ENCODE results near the gene GNB1L. TPM values are rescaled to one million over a fixed set of nuclear protein-coding genes. Genes with fewer than 3 reads are reported as not detected.

Gene GNB1L
- total and polyA plus RNA-seq, 2 donors (not counting 1 experiment from before 2014, with no cell fraction given): 6.6 to 12.1 TPM

DNA sequence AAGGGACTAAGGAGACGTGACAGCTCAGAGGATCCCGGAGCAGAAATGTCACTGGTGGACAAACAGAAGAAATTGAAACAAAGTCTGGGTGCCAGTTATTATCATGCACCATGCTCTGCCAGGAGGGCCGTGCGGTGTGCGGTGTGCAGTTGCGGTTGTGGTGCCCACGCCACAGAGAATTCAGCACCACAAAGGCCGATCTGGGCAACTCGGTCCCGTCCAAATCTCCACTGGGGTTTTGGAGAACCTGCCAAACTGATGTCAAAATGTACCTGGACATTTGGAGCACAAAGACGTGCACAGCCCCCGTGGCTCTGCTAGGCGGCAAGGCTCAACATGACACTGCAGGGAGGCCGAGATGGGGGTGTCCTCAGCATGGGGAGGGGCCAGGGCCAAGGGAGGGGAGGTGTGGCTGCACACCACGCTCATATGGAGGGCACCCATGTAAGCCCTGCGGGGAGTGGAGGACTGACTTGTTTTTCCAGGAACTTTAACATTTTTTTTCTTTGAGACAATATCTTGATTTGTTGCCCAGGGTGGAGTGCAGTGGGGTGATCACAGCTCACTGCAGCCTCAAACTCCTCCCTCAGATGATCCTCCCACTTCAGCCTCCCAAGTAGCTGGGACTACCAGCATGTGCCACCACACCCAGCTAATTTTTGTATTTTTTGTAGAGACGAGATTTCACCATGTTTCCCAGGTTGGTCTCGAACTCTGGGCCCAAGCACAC is 39.4 kb downstream of the GNB1L start:
- Mint-ChIP-seq H3K4me1 (no peaks in the 10 kb centered on the region), H3K9me3 (ENCODE audit: insufficient read depth) (no peaks in the 10 kb centered on the region), H3K27ac (no peak overlapping the region), H3K27me3 (no peaks in the 10 kb centered on the region), H3K4me3 (no peak overlapping the region)
- no peaks in the 10 kb centered on the region for H3K4me1 ChIP-seq (ENCODE audit: control insufficient read depth in 2 of 2, insufficient read depth in 2 of 2, low read length in 2 of 2)
- H3K9ac ChIP-seq (ENCODE audit: low read length): no peak overlapping the region
- no peak for ATAC-seq (ENCODE audit: low read depth)
- no peak overlapping the region for H3K4me2 ChIP-seq (replicated peaks; ENCODE audit: low read depth, low read length, poor library complexity, severe bottlenecking)
- no peaks in the 10 kb centered on the region for H3K79me2 ChIP-seq (ENCODE audit: control insufficient read depth, insufficient read depth, low read length)
- CTCF ChIA-PET: no interaction called here
- H3K4me3 ChIP-seq (ENCODE audit: control extremely low read depth in 1 of 5, extremely low read depth in 1 of 5, insufficient read depth in 1 of 5, low read depth in 2 of 5, low read length in 4 of 5): no peak overlapping the region
- no peak overlapping the region for H3K27ac ChIP-seq (ENCODE audit: low read length in 2 of 2)
- no peak overlapping the region for H2AFZ ChIP-seq (ENCODE audit: insufficient read depth, low read depth, low read length, poor library complexity, severe bottlenecking)
- DNase-seq: no peak
- intact Hi-C loops (cut with micrococcal nuclease): no loop called here
- no peaks in the 10 kb centered on the region for H3K9me3 ChIP-seq (ENCODE audit: control extremely low read depth in 1 of 3, control insufficient read depth in 2 of 3, insufficient read depth in 1 of 3, low read length in 2 of 3)
- TF ChIP-seq, protein P1, sequence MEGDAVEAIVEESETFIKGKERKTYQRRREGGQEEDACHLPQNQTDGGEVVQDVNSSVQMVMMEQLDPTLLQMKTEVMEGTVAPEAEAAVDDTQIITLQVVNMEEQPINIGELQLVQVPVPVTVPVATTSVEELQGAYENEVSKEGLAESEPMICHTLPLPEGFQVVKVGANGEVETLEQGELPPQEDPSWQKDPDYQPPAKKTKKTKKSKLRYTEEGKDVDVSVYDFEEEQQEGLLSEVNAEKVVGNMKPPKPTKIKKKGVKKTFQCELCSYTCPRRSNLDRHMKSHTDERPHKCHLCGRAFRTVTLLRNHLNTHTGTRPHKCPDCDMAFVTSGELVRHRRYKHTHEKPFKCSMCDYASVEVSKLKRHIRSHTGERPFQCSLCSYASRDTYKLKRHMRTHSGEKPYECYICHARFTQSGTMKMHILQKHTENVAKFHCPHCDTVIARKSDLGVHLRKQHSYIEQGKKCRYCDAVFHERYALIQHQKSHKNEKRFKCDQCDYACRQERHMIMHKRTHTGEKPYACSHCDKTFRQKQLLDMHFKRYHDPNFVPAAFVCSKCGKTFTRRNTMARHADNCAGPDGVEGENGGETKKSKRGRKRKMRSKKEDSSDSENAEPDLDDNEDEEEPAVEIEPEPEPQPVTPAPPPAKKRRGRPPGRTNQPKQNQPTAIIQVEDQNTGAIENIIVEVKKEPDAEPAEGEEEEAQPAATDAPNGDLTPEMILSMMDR (IDR thresholded peaks at IDR 0.05): no peak
- no peak for TF ChIP-seq EZH2 (IDR thresholded peaks at IDR 0.05; ENCODE audit: borderline replicate concordance, insufficient read depth, low read depth, low read length, poor library complexity, severe bottlenecking)
- whole genome bisulfite sequencing (ENCODE audit: insufficient coverage): 94% methylated on average over 18 of the region's 18 CpGs
- peaks cover 0 to 6% of the 10 kb centered on the region in 2 experiments for H3K36me3 ChIP-seq (replicated peaks in 1 of 2; ENCODE audit: control extremely low read depth in 1 of 2, control insufficient read depth in 1 of 2, extremely low read depth in 1 of 2, insufficient read depth in 2 of 2, low read length in 1 of 2)
- H4K20me1 ChIP-seq (ENCODE audit: control insufficient read depth, insufficient read depth, low read length, poor library complexity, severe bottlenecking): no peaks in the 10 kb centered on the region
- POLR2A ChIA-PET: no interaction called here
- H3K27me3 ChIP-seq (replicated peaks in 1 of 4; ENCODE audit: control extremely low read depth in 1 of 4, control insufficient read depth in 3 of 4, insufficient read depth in 4 of 4, low read length in 3 of 4): no peaks in the 10 kb centered on the region

- Mint-ChIP-seq H3K27ac (no peak overlapping the region), H3K27me3 (no peaks in the 10 kb centered on the region), H3K4me3 (no peak overlapping the region), H3K4me1 (no peaks in the 10 kb centered on the region), H3K9me3 (ENCODE audit: insufficient read depth) (no peaks in the 10 kb centered on the region)
- no peaks in the 10 kb centered on the region for H3K9me3 ChIP-seq (ENCODE audit: control extremely low read depth in 1 of 3, control insufficient read depth in 2 of 3, insufficient read depth in 1 of 3, low read length in 2 of 3)
- CTCF ChIA-PET: no interaction called here
- no peaks in the 10 kb centered on the region for H3K79me2 ChIP-seq (ENCODE audit: control insufficient read depth, insufficient read depth, low read length)
- H3K4me2 ChIP-seq (replicated peaks; ENCODE audit: low read depth, low read length, poor library complexity, severe bottlenecking): no peak overlapping the region
- no peaks in the 10 kb centered on the region for H3K4me1 ChIP-seq (ENCODE audit: control insufficient read depth in 2 of 2, insufficient read depth in 2 of 2, low read length in 2 of 2)
- H3K27me3 ChIP-seq (replicated peaks in 1 of 4; ENCODE audit: control extremely low read depth in 1 of 4, control insufficient read depth in 3 of 4, insufficient read depth in 4 of 4, low read length in 3 of 4): no peaks in the 10 kb centered on the region
- POLR2A ChIA-PET: no interaction called here
- DNase-seq (no peak), ATAC-seq (ENCODE audit: low read depth) (no peak)
- H3K27ac ChIP-seq (ENCODE audit: low read length in 2 of 2): no peak overlapping the region
- H3K9ac ChIP-seq (ENCODE audit: low read length): no peak overlapping the region
- H4K20me1 ChIP-seq (ENCODE audit: control insufficient read depth, insufficient read depth, low read length, poor library complexity, severe bottlenecking): no peaks in the 10 kb centered on the region
- 100% methylated on average over 1 of the region's 5 CpGs for WGBS (ENCODE audit: insufficient coverage)
- H2AFZ ChIP-seq (ENCODE audit: insufficient read depth, low read depth, low read length, poor library complexity, severe bottlenecking): no peak overlapping the region
- TF ChIP-seq, protein P1 (IDR thresholded peaks at IDR 0.05): no peak
- no peak for TF ChIP-seq EZH2 (IDR thresholded peaks at IDR 0.05; ENCODE audit: borderline replicate concordance, insufficient read depth, low read depth, low read length, poor library complexity, severe bottlenecking)
- intact Hi-C loops (cut with micrococcal nuclease): no loop called here
- H3K36me3 ChIP-seq (replicated peaks in 1 of 2; ENCODE audit: control extremely low read depth in 1 of 2, control insufficient read depth in 1 of 2, extremely low read depth in 1 of 2, insufficient read depth in 2 of 2, low read length in 1 of 2): peaks cover 0 to 6% of the 10 kb centered on the region in 2 experiments
- no peak overlapping the region for H3K4me3 ChIP-seq (ENCODE audit: control extremely low read depth in 1 of 5, extremely low read depth in 1 of 5, insufficient read depth in 1 of 5, low read depth in 2 of 5, low read length in 4 of 5)
These were observed 40.2 kb downstream of the GNB1L start for GRCh38 chr22:19814428-19814827.

Data from B cell (primary cell).